Activated naive CD4-positive, alpha-beta T cell treated with anti-CD3 and anti-CD28 coated beads, Interleukin-2, amount 10 ng/mL, durations not matched to agents 7 days and 5 days (primary cell): Measurements from ENCODE around the gene HAVCR2.

Experiments used
- CTCF ChIA-PET: fragments of 350-600 bp; sonication (Branson Sonifier 250); formaldehyde crosslinking; loops from one replicate; lab custom pipeline; 2021; ENCODE audit warnings: antibody characterized with exemption; lab: Charles Lee
- DNase-seq: peaks from one replicate; pipeline ENCODE4 v3.0.0-alpha.2; 2020
- H3K27ac Mint-ChIP-seq: one replicate; pipeline ENCODE4 v1.8.0; 2021; ENCODE audit warnings: mild to moderate bottlenecking, moderate library complexity, mixed read lengths
- H3K27me3 Mint-ChIP-seq: one replicate; pipeline ENCODE4 v1.8.0; 2021; ENCODE audit warnings: mild to moderate bottlenecking, mixed read lengths
- H3K36me3 Mint-ChIP-seq: one replicate; pipeline ENCODE4 v1.8.0; 2021; ENCODE audit warnings: mixed read lengths
- H3K4me1 Mint-ChIP-seq: one replicate; pipeline ENCODE4 v1.8.0; 2021; ENCODE audit warnings: mixed read lengths
- H3K4me3 Mint-ChIP-seq: one replicate; pipeline ENCODE4 v1.8.0; 2021; ENCODE audit warnings: mild to moderate bottlenecking, moderate library complexity, mixed read lengths
- H3K9me3 Mint-ChIP-seq: one replicate; pipeline ENCODE4 v1.8.0; 2021; ENCODE audit warnings: mixed read lengths

Gene HAVCR2

DNA sequence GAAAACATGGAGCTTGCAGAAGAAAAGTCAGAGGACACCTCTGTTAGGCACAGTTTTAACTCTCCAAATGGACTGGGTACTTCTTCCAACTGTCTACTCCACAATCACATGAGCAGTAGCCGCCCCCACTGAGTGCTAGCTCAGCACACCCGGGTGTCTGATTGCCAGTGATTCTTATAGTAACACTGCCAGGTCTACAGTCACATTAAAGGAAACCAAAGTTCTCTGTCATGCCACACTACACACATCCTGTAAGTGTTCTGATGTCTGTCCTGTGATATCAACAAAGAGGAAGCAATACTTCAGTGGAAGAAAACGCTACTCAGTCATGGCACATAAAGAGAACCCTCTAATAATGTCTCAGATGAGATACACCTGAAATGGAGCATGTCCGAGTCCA lies at the start of gene HAVCR2:
TSS of gene HAVCR2 (minus strand) at position 69 of the 400 bp plus-strand sequence. CDS start at position 8, 61 bp downstream.
- CTCF ChIA-PET: interaction anchor here (0.8 to 2.4 kb wide), 3 partner anchors 23 to 195 kb away, joined by 3 to 9 read pairs (median 4); no protein-coding TSS in a partner anchor

DNA sequence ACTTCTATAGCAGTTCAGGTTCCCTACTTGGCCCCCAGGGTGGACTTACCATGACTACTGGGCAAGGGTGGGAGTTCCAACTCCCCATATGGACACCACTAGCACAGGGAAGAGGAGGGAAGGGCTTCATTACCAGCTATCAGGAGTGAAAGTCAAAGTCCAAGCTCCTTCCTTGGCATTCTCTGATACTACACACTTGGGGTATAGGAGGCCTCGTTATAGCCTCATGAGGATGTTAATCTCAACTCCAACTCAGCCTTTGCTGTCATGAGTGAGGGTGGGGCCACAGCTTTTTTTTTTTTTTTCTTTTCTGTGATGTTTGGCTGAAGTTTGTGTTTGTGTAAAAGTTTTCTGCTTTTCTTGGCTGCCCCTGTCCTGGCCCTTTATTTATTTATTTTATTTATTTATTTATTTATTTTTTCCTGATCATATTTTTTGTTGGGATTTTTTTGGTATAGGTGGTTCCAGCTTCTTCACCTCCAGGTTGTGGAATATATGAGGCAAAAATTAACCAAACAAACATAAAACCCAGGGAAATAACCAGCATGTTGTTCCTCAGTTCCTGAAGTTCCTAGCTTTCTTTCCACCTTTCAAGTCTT lies 48.5 kb upstream of the HAVCR2 start:
- H3K27me3 Mint-ChIP-seq: no peaks in the 10 kb centered on the region
- H3K27ac Mint-ChIP-seq: no peak overlapping the region
- peaks cover 77% of the 10 kb centered on the region for H3K4me1 Mint-ChIP-seq
- CTCF ChIA-PET: interaction anchor here (1.2 to 1.9 kb wide), 2 partner anchors 9 to 10 kb away, joined by 5 read pairs; no protein-coding TSS in a partner anchor
- DNase-seq: no peak
- H3K36me3 Mint-ChIP-seq: peaks cover 9% of the 10 kb centered on the region
- H3K4me3 Mint-ChIP-seq: no peak overlapping the region
- H3K9me3 Mint-ChIP-seq: no peaks in the 10 kb centered on the region

More for the DNA sequence above, at the start of gene HAVCR2:
- H3K4me3 Mint-ChIP-seq: peak within 1 kb of the TSS; percentile 87
- H3K9me3 Mint-ChIP-seq: no peaks in the 10 kb centered on the region
- H3K36me3 Mint-ChIP-seq: peaks cover 41% of the 10 kb centered on the region
- no peaks in the 10 kb centered on the region for H3K27me3 Mint-ChIP-seq
- peaks cover 79% of the 10 kb centered on the region for H3K4me1 Mint-ChIP-seq
- H3K27ac Mint-ChIP-seq: peak within 1 kb of the TSS; percentile 97
- peak; percentile 79 for DNase-seq

DNA sequence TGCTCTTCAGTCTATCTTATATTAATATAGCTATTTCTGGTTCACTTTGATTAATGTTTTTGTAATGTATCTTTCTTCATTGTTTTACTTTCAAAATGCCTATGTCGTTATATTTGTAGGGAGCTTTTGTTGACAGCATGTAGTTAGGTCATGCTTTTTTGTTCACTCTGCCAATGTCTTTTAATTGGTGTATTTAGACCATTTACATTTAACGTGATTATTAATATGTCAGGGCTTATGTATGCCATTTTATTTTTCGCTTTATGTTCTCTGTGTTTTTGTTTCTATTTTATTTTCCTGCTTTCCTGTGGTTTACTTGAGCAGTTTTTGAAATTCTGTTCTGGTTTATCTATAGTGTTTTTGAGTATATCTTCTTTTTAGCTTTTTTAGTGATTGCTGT lies 46.5 kb upstream of the HAVCR2 start:
- Mint-ChIP-seq H3K27ac (peak overlapping the region; percentile 98), H3K27me3 (no peaks in the 10 kb centered on the region), H3K36me3 (peaks cover 9% of the 10 kb centered on the region), H3K4me3 (peak overlapping the region; percentile 82), H3K9me3 (no peaks in the 10 kb centered on the region), H3K4me1 (peaks cover 82% of the 10 kb centered on the region)
- DNase-seq: no peak
- CTCF ChIA-PET: interaction anchor here (0.6 to 1.7 kb wide), 8 partner anchors 17 to 251 kb away, joined by 3 to 7 read pairs (median 3); partner anchors contain the start of gene ITK

DNA sequence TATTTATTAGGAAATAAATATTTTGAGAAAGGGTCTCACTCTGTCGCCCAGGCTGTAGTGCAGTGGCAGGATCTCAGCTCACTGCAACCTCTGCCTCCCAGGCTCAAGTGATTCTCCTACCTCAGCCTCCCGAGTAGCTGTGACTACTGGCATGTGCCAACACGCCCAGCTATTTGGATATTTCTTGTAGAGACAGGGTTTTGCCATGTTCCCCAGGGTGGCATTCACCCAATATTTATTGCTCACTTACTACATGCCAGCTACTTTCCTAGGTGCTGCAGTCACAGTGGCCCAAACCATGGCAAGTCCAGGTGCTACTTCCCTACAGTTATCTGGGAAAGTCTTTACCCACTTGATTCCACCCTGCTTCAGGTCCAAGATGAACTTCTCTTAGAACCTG lies 42.2 kb upstream of the HAVCR2 start:
- peaks cover 3% of the 10 kb centered on the region for H3K36me3 Mint-ChIP-seq
- no peaks in the 10 kb centered on the region for H3K27me3 Mint-ChIP-seq
- H3K9me3 Mint-ChIP-seq: no peaks in the 10 kb centered on the region
- no peak for DNase-seq
- CTCF ChIA-PET: interaction anchor here (0.6 to 4.2 kb wide), 6 partner anchors 31 to 196 kb away, joined by 3 to 37 read pairs (median 12); partner anchors contain the start of gene ITK
- no peak overlapping the region for H3K4me3 Mint-ChIP-seq
- peak overlapping the region; percentile 35 for H3K27ac Mint-ChIP-seq
- H3K4me1 Mint-ChIP-seq: peaks cover 68% of the 10 kb centered on the region

DNA sequence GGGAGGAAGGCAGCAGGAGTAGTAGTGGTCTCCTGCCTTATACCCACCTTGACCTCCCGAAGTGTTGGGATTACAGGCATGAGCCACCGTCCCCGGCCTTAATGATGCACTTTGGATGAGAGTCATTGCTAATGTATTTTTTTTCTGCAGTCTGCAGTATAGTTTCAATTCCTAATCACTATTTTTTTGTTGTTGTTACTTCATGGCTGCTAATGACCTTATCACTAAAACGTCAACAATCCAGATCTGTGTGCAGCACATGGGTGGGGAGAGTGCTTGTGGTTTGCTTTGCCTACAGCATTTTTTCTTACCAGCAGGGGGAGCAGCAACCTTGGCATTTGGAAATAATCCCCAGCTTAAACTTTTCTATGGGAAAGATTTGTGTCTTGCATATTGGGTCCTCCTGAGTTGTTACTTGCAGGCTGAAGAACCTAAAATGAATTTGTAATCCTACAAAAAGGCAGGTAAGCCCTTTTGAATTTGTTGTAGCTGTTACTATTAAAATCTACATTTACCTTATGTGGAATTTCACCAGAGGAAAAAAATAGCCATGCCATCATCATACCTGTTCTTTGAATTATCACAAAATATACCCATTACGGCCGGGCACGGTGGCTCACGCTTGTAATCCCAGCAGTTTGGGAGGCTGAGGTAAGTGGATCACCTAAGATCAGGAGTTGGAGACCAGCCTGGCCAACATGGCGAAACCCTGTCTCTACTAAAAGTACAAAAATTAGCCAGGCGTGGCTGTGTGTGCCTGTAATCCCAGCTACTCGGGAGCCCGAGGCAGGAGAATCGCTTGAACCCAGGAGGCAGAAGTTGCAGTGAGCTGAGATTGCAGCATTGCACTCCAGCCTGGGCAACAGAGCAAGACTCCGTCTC lies 40.1 kb upstream of the HAVCR2 start:
- DNase-seq: peak; percentile 89
- Mint-ChIP-seq H3K4me3 (no peak overlapping the region), H3K27me3 (no peaks in the 10 kb centered on the region), H3K4me1 (peaks cover 63% of the 10 kb centered on the region), H3K9me3 (no peaks in the 10 kb centered on the region), H3K36me3 (peaks cover 3% of the 10 kb centered on the region), H3K27ac (peak overlapping the region; percentile 56)
- CTCF ChIA-PET: interaction anchor here (0.6 to 4.2 kb wide), 32 partner anchors 8 to 323 kb away, joined by 3 to 37 read pairs (median 6); partner anchors contain the start of gene ITK

DNA sequence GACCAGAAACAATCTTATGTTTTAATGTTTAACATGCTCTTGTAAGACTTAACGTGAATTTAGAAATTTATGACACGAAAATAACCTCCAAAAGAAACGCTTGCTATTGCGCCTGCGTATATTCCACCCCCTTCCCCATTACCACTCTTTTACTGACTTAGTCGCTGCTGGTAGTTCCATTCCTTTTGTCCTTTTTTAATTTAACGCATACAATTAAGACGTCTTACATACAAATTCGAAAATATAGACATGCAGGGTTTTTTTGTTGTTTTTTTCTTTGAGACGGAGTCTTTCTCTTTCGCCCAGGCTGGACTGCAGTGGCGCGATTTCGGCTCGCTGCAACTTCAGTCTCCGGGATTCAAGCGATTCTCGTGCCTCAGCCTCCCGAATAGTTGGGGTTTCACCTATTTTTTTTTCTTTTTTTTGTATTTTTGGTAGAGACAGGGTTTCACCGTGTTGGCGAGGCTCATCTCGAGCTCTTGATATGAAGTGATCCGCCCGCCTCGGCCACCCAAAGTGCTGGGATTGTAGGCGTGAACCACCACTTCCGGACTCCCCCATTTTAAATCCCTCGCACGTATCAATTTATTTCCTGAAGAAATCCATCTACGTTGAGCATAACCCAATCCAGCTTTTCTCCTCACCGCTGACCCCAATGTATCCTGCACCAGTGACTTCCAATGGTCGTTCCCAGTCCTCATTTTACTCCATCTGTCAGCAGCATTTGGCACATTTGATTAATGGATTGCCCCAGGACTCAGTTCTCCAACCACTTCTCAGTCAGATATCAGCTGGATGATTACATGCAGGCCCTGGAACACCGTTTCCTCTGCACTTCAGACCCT lies 34.5 kb upstream of the HAVCR2 start:
- Mint-ChIP-seq H3K9me3 (no peaks in the 10 kb centered on the region), H3K36me3 (peaks cover 37% of the 10 kb centered on the region)
- CTCF ChIA-PET: interaction anchor here (1.7 kb wide), 2 partner anchors 10 to 169 kb away, joined by 7 to 13 read pairs; no protein-coding TSS in a partner anchor

DNA sequence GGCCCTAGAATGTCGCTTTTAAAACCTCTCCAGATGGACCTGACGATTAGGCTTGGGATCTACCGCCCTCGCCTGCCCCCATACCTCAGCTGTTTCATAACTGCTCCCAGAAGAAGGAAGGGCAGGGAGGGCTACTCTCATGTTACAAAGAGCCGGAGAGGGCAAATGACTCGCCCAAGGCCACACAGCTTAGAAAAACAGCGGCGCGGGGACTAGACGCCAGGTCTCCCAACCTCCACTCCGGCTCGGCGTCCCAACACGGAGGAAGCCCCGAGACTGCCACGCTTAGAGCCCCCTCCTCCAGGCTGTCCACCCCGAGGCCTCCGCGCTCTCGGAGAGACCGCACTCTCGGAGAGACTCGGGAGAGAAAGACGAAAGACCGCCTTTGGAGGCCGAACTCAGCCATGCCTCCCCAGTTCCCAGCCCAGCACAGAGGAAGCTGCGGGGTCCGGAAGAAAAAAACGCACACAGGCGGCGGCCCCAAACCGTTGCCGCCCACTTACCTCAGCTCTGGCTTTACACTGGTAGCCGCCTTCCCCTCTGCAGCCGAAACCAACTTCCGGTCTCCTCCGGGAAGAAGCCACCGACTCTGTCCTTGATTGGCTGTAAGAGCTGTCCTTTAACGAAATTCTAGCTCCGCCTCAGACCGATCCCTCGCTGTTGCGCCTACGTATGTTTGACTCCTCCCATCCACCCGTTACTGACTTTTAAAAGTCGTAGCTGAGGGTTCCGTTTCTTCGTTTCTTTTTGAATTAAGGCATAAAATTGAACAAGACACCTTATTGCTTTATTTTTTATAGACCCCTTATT lies 33.7 kb upstream of the HAVCR2 start, which contains the start of gene MED7:
TSS of gene MED7 (minus strand) at position 549 of the 810 bp plus-strand sequence. CDS start 3,434 bp downstream, outside the sequence.
- peak within 1 kb of the TSS; percentile 89 for H3K4me3 Mint-ChIP-seq
- CTCF ChIA-PET: interaction anchor here (0.8 to 1.7 kb wide), 5 partner anchors 10 to 204 kb away, joined by 3 to 13 read pairs (median 3); no protein-coding TSS in a partner anchor
- peak within 1 kb of the TSS; percentile 99 for H3K27ac Mint-ChIP-seq
- no peaks in the 10 kb centered on the region for H3K27me3 Mint-ChIP-seq
- DNase-seq: peak; percentile 97
- H3K36me3 Mint-ChIP-seq: peaks cover 46% of the 10 kb centered on the region
- H3K9me3 Mint-ChIP-seq: no peaks in the 10 kb centered on the region
- H3K4me1 Mint-ChIP-seq: peaks cover 53% of the 10 kb centered on the region

More for the DNA sequence above, 34.5 kb upstream of the HAVCR2 start:
- H3K4me1 Mint-ChIP-seq: peaks cover 59% of the 10 kb centered on the region
- peak overlapping the region; percentile 99 for H3K27ac Mint-ChIP-seq
- H3K4me3 Mint-ChIP-seq: peak overlapping the region; percentile 89
- DNase-seq: peak; percentile 66
- no peaks in the 10 kb centered on the region for H3K27me3 Mint-ChIP-seq

DNA sequence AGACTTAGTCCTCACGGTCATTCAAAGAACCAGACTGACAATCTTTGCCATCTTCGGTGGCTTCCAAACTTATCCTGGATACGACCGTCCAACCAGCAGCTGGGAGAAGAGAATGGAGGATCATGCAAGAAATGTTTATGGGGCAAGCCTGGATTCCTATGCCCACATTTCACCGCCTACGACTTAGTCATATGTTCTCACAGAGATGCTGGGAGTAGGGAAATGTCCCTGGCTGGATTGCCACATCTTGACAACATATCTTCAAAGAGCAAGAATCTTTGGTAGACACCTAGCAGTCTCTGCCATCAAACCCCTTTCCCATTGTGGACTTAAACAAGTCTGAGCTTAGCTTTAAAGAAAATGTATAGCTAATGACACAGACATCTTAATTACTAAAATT lies 28.8 kb upstream of the HAVCR2 start:
- peaks cover 60% of the 10 kb centered on the region for H3K36me3 Mint-ChIP-seq
- H3K27ac Mint-ChIP-seq: no peak overlapping the region
- no peak overlapping the region for H3K4me3 Mint-ChIP-seq
- peaks cover 44% of the 10 kb centered on the region for H3K4me1 Mint-ChIP-seq
- H3K27me3 Mint-ChIP-seq: no peaks in the 10 kb centered on the region
- CTCF ChIA-PET: no interaction called here
- H3K9me3 Mint-ChIP-seq: no peaks in the 10 kb centered on the region
- no peak for DNase-seq

DNA sequence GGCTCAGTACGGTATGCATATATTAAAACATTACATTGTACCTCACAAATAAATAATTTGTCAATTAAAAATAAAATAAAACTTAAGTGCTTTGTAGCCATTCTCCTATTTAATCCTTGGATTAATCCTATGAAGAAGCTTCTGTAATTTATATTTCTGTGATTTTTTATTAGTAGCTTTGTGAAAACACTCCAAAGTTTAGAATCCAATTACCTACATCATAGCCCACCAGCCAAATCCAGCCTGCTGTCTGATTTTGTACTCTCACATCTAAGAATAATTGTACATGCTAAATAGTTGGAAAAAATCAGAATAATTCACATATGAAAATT lies 23.4 kb upstream of the HAVCR2 start:
- CTCF ChIA-PET: interaction anchor here (0.7 to 3.3 kb wide), 26 partner anchors 10 to 1992 kb away, joined by 3 to 20 read pairs (median 6); partner anchors contain the start of genes HAVCR2 and MED7
- Mint-ChIP-seq H3K4me3 (no peak overlapping the region), H3K27me3 (no peaks in the 10 kb centered on the region), H3K4me1 (peaks cover 42% of the 10 kb centered on the region), H3K36me3 (peaks cover 15% of the 10 kb centered on the region), H3K27ac (no peak overlapping the region), H3K9me3 (peaks cover 2% of the 10 kb centered on the region)
- DNase-seq: no peak

DNA sequence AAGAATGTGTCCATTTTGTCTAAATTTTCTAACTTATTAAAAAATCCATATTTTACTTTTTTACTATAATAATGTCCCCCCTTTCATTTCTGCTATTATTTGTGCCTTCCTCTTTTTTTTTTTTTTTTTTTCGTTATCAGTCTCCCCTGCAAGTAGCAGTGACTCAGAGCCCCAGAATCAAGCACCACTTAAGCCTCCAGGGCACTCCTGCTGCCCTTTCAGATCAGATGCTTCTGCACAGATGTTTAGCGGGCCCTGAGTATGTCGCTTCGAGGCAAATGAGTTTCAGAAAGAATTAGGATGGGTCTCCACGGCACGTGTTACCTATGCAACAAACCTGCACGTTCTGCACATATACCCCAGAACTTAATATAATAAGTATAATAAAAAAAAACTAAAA lies 22.1 kb upstream of the HAVCR2 start:
- Mint-ChIP-seq H3K9me3 (peaks cover 2% of the 10 kb centered on the region), H3K4me1 (peaks cover 39% of the 10 kb centered on the region), H3K4me3 (no peak overlapping the region), H3K27me3 (no peaks in the 10 kb centered on the region), H3K36me3 (peaks cover 11% of the 10 kb centered on the region), H3K27ac (no peak overlapping the region)
- CTCF ChIA-PET: interaction anchor here (0.6 to 2.7 kb wide), 12 partner anchors 13 to 314 kb away, joined by 3 to 20 read pairs (median 7); partner anchors contain the start of gene HAVCR2
- no peak for DNase-seq

DNA sequence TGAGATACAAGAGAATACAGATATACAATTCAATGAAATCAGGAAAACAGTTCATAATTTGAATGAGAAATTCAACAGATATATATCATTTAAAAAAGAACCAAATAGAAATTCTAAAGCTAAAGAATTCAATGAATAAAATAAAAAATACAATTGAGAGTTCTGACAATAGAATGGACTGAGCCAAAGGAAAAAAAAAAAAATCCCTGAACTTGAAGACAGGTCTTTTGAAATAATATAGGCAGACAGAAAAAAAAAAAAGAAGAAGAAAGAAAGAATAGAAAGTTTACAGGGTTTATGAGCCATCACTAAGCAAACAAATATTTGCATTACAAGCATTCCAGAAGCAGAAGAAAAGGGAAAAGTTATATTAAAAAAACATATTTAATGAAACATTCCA lies 12.9 kb upstream of the HAVCR2 start:
- H3K27me3 Mint-ChIP-seq: peaks cover 4% of the 10 kb centered on the region
- no peak overlapping the region for H3K4me3 Mint-ChIP-seq
- peaks cover 4% of the 10 kb centered on the region for H3K4me1 Mint-ChIP-seq
- CTCF ChIA-PET: no interaction called here
- H3K36me3 Mint-ChIP-seq: peaks cover 30% of the 10 kb centered on the region
- no peak for DNase-seq
- H3K9me3 Mint-ChIP-seq: peaks cover 29% of the 10 kb centered on the region
- no peak overlapping the region for H3K27ac Mint-ChIP-seq

DNA sequence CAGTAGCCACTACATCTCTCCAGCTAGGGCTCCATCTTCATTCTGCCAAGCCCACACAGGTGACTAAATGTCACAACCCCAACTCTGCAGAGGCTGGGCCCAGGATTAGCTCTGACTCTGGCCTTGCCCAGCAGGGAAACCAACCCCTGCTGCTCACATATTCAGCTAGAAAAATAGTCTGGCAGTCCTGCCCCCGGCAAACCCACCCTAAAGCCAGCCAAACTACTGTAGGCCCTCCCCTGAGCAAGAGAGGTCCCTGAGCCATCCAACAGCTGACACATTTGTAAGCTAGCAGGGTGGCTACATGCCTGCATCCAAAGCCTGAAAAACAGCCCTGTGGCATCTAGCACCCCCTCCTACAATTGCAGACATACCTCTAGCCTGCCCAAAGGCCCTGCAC lies 11.3 kb upstream of the HAVCR2 start:
- Mint-ChIP-seq H3K36me3 (peaks cover 28% of the 10 kb centered on the region), H3K4me3 (no peak overlapping the region), H3K4me1 (peaks cover 19% of the 10 kb centered on the region), H3K9me3 (peaks cover 29% of the 10 kb centered on the region), H3K27me3 (peaks cover 4% of the 10 kb centered on the region), H3K27ac (no peak overlapping the region)
- no peak for DNase-seq
- CTCF ChIA-PET: interaction anchor here (0.7 to 0.9 kb wide), 3 partner anchors 9 to 186 kb away, joined by 3 read pairs; no protein-coding TSS in a partner anchor
